Activated CD4-positive, alpha-beta T cell treated with anti-CD3 and anti-CD28 coated beads, Interleukin-2, Interleukin-6, amounts not matched to agents 100 ng/mL and 50 ng/mL, durations not matched to agents 16 hours and 8 hours (primary cell): Measurements from ENCODE around the gene TMEM258.

Experiments used
- DNase-seq: peaks from one replicate; pipeline ENCODE4 v3.0.0-alpha.2; 2020

The TMEM258 gene

DNA sequence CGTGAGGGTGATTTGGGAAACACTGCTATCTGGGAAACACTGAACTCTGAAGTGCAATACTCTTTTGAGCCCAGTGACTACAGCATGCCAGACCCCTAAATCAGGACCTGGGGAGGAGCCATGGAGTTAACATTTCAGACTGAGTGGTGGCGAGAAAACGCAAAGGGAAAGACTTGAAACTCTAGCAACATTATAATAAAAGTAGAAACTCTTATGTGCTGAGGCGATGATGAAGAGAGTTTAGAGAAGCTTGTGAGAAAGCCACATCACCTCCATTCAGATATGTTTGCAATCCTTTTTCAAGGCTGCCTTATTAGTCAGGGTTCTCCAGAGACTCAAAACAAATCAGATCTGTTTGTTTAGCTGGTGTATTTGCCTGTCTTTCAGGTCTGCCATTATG lies 2.2 kb upstream of the TMEM258 start:
- no peak for DNase-seq

DNA sequence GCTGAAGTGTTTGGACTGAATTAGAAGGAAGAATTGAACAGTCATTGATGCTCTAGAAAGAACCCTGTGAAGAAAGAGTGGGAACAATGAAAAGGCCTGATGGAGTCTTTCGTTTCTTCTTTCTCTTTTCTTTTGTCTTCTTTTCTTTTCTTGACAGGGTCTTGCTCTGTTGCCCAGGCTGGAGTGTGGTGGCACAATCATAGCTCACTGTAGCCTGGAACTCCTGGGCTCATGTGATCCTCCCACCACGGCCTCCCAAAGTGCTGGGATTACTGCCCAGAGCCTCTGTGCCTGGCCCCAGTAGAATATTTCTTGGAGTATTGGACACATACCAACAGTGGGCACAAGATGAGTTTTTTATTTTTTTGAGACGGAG lies 1.4 kb upstream of the TMEM258 start:
- DNase-seq = no peak

DNA sequence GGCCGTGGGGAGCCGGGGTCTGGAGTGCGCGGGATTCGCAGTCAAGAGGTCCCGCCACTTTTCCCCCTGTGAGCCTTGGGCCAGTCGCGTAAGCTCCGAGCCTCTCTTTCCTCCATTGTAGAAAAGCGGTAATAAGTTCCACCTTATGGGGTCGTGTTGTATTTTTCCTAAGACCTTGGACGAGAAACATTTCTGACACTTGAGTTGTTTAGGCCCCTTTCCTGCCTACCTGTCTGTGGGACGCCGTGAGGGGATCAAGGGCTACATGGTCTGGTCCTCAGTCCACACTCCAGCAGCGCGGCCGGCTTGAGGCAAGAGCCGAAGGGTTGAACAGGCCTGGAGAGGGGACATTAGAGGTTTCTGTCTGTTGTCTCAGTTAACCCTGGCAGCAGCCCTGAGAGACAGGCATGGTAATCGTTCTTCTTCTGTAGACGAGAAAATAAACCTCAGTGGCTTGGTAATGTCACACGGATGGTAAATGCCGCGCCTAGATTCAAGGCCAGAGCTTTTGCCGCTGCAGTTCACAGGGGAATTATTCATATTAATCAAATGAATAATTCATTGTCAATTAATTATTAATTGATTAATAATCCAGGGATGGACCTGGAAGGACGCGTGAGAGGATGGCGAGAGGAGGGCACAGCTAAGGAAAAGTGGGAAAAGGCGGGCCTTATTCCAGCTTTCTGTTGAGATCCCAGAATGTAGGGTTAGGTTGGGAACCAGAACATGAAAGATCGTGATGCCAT lies 857 bp upstream of the TMEM258 start:
- DNase-seq = no peak

DNA sequence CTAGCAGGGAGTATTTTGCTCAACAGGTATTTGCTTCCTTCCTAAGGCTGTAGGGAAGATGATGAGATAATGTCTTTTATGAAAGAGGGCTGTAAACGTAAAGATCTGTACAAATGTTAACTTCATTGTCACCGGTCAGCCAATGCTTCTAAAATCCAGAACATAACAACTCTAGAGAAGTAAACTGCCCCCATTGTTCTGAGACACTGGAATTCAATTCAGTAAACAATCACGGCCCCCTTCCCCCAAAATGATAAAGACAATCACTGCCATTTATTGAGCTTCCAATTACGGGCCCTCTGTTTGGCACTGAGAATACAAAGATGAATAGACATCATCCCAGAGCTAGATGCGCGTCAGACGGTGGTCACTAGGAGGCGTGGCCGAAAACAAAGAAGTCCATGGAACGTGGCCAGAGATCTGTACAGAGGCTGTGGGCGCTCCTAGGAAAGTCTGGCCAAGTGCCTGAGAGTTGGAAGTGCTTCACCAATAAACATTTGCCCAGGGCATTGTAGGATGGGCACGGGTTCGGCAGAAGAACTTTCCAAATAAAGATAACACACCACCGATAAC lies 576 bp downstream of the TMEM258 start:
- DNase-seq = peak; percentile 61

DNA sequence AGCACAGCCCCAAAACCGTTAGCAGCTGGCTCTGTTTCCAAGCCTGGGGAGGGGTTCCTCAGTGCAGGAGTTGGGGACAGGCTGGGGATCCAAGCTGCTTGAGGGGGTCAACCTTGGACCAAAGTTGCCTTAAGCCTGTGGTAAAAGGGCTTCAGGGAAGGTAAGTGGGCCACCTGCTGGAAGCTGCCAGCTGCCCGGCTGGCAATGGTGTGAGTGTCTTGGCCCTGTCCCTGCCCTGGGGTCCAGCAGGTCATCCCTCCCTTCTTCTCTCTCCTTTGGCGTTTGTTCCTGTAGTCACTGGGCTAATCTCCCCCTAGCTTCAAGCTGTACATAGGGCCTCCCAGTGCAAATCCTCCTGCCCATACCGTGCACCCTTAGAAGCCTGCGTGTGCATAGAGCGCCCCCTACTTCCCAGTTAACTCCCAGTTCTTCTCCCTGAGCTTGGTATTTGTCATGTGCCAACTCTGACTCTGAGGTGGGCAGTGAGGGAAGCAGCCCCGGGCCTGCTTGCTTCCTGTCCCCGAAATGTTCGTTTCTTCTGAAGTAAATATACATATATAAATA lies 4.4 kb downstream of the TMEM258 start:
- DNase-seq = peak; percentile 37

DNA sequence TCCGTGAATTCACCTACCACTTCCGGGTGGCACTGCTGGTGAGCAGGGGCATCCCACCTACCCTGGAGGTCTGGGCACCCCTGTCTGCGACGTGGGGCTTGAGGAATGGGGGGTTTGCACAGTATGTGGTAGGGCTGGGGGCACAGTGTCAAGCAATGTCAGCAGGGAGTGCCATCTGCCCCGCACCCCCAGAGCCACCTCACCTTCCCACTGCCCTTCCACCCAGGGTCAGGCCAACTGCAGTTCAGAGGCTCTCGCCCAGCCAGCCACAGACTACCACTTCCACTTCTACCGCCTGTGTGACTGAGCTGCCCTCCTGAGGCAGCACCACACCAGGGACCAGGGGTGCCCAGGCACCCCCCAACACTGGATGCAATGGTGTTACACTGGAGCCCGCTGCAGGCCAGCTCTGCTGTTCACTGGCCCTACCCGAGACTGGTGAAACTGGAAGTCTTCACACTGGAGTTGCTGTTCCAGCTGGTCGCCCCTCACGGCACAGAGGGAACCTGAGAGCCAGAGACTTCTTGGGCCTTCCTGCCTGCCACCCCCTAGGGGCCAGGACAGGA lies 6.5 kb downstream of the TMEM258 start:
- no peak for DNase-seq

- no peak for DNase-seq
Measured at GRCh38 chr11:61784506-61784805, 7.9 kb downstream of the TMEM258 start.

DNA sequence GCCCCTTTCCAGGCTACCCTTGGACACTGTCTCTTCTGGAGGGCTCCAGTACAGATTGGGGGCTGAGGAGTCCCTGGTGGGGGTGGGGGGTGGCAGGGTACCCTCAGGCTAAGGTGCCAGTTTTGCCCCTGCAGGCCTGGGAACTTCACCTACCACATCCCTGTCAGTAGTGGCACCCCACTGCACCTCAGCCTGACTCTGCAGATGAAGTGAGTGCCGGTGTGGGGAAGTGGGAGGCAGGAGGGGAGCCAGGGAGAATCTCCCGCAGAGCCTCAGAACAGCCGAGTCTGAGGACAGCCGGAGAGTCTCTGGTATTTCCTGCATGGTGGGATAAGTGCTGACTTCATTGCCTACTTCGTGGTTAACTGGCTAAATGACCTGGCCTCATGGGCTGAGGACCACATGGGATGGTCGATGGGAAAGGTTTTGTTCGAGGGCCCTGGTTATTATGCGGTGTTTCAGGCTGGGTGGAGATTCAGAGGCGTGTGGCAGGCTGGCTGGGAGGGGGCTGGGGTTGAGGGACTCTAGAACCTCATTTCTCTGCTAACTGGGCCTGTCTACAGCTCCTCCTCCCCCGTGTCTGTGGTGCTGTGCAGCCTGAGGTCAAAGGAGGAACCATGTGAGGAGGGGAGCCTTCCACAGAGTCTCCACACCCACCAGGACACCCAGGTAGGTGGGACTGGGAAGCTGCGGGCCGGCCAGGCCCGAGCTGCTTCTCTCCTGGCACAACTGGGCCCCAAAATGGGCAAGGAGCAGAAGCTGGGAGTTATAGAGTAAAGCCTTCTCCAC lies 8.5 kb downstream of the TMEM258 start:
- no peak for DNase-seq

GRCh38 chr11:61782841-61783240 lies 9.6 kb downstream of the TMEM258 start:
- no peak for DNase-seq

DNA sequence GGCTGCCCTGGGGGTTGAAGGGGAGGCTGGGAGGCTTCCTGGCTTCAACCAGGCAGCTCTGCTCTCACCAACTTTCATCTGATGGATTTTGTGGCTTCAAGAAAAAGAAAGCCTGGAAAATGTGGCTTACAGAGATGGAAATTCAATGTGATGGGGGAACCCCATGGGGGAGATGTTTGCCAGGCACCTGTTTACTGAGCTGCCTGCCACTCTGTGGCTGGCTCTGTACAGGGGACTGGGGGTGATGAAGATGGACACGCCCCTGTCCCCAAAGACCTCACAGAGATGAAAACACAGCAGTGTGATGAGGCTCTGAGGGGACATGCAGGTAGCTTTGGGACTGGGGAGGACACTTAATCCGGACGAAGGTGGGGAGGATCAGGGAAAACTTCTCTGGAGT lies 10.1 kb downstream of the TMEM258 start:
- no peak for DNase-seq

- no peak for DNase-seq
Measured at GRCh38 chr11:61781585-61781984, 10.8 kb downstream of the TMEM258 start.

GRCh38 chr11:61780581-61781162 lies 11.7 kb downstream of the TMEM258 start:
- DNase-seq = no peak

DNA sequence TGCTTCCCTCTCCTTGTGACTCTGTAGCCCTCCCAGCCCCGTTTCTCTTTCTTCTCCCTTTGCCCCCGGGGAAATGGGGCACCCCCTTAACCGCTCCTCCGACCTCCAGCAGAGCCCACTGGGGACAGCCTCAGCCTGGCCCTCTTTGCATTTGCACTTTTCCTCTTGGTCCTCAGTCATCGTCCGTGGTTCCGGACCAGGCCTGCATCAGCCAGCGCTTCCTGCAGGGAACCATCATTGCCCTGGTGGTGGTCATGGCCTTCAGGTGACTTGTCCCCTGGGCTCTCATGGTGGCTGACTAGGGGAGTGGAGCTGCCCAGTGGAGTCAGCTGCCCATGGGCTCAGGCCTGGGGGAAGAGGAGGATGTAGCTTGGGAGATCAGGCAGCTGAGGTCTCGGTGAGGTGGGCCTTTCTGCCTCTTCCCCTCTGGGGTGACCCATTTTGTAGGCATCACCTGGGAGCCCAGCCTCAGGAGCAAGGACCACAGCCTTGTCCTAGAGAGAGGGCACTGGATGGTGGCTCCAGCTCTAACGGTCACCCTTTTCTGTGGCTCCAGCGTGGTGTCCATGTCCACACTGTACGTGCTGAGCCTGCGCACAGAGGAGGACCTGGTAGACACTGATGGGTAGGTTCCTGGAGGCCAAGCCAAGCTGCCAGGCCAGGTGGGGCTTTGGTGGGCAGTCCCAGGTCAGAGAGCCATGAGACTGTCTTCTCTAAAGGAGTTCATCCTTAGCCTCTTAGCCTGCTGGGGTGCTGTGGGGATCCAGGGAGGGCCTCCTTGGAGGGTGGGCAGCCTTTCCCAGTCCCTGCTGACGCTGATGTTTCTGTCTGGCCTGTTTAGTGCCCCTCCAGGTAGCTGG lies 12.5 kb downstream of the TMEM258 start:
- DNase-seq = no peak

GRCh38 chr11:61778920-61779650 lies 13.3 kb downstream of the TMEM258 start:
- no peak for DNase-seq

DNA sequence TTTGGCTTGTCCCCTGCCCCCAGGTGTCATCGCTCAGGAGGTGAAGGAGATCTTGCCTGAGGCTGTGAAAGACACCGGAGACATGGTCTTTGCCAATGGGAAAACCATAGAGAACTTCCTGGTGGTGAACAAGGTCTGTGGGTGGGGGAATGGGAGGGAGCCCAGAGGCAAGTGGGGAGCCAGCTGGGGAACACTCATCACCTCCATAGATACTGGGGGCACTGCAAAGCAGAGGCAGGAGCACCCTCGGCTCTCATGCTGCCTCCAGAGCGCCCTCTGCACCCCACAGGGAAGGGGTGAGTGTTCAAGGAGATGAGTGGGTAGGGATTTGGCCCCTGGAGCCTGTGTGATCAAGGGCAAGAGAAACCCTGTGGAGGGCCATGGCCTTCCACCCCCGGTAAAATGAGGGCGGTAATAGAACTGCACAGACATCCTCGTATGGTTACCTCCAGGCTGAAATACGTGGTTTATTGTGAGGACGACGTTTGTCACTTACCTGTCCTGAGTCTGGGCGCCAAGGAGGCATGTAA lies 14.0 kb downstream of the TMEM258 start:
- no peak for DNase-seq

GRCh38 chr11:61777234-61778090 lies 14.9 kb downstream of the TMEM258 start:
- DNase-seq = peak; percentile 63

DNA sequence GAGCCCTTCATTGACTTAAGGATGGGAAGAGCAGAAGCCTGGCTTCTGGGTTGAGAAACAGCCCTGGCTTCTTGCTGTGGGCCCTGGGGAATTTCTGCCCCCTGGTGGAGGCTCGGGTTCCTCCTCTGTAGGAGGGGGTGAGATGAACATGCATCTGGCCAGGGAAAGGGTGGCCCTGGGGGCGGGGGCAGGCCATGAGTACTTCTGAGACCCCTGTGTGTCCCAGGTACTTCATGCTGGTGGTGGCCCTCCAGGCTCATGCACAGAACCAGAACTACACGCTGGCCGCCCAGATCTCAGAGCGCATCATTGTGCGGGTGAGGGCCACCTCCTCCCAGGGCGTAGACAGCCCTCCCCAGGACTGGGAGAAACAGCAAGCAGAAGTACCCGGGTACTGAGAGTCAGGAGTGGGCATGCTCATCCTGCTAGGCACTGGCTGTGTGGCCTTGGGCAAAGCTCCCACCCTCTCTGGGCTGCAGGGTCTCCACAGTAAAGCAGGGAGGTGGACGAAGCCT lies 15.8 kb downstream of the TMEM258 start:
- peak; percentile 81 for DNase-seq

DNA sequence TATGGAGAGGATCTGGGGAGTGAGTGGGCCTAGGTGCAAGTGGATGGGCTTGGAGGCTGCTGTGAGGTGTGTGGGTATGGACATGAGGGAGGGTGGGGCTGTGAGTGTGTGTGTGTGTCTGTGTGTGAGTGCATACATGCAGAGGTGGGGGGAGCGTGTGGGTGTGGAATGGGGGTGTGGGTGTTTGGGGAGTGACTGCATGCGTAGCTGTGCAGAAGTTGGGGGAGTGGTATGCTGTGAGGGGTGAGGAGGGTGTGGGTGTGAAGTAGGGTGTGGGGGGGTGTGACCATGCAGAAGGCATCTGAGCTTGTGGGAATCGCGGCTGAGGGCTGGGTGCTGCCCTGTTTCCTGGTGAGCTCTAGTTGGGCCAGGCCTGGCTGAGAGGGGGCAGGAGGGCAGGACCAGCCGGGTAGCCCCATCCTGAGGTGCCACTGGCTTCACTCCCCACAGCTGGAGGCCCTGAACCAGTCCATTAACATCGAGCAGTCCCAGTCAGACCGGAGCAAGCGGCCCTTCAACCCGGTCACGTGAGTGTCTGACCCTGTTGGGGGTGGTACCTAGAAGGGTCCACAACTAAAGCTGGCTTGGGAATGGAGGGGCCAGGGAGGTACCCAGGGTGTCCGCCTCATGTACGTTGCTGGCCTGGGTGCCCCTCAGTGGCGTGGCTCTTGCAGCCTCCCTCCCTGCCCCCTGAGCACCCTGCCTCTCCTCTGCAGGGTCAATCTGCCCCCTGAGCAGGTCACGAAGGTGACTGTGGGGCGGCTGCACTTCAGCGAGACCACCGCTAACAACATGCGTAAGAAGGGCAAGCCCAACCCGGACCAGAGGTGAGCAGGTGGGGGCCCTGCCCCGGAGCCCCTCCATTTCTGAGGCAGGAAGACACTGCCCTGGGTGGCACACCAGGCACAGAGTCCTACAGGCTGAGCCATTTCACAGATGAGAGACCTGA lies 16.5 kb downstream of the TMEM258 start:
- no peak for DNase-seq

- no peak for DNase-seq
Measured at GRCh38 chr11:61775106-61775505, 17.3 kb downstream of the TMEM258 start.
